Upper lobe of right lung (tissue), 1 donor: ENCODE results near the gene EFNB1. TPM values are rescaled to one million over a fixed set of nuclear protein-coding genes. Genes with fewer than 3 reads are reported as not detected.

ENCODE experiments used
- ATAC-seq: fragments of 200-7000 bp; cut with Tn5 transposase; one replicate; pipeline ENCODE4 v1.9.1; 2020; ENCODE audit warnings: mild to moderate bottlenecking, moderate library complexity
- DNase-seq: peaks from one replicate; pipeline ENCODE4 v3.0.0-alpha.2; 2020
- H3K27ac ChIP-seq: fragments of 200-600 bp; one replicate; pipeline ENCODE4 v1.8.0; 2022
- H3K27me3 ChIP-seq: fragments of 200-600 bp; one replicate; pipeline ENCODE4 v1.8.0; 2022; ENCODE audit warnings: mild to moderate bottlenecking
- H3K36me3 ChIP-seq: fragments of 200-600 bp; one replicate; pipeline ENCODE4 v1.8.0; 2022
- H3K4me1 ChIP-seq: fragments of 200-600 bp; one replicate; pipeline ENCODE4 v1.8.0; 2022
- H3K4me3 ChIP-seq: fragments of 200-600 bp; one replicate; pipeline ENCODE4 v1.8.0; 2022; ENCODE audit warnings: mild to moderate bottlenecking
- H3K9me3 ChIP-seq: fragments of 200-600 bp; one replicate; pipeline ENCODE4 v1.8.0; 2022
- intact Hi-C: fragments of 100-400 bp; cut with DNase I; formaldehyde crosslinking; loops from one replicate; pipeline ENCODE4 v1.11.0; 2022
- total RNA-seq: library from RNA; stranded (reverse); fragmentation: NEBNext Ultra II Directional; extraction: Animal tissue kit (Norgen Biotek cat#: 25700); gene quantifications from one replicate; pipeline ENCODE4 v1.2.1, GENCODE V29; 2021
- TF ChIP-seq, protein P1 (sequence below): fragments of 200-600 bp; IDR thresholded peaks from one replicate; pipeline ENCODE4 v1.8.0; 2022; ENCODE audit warnings: antibody characterized with exemption
- donor health status: DM: no; HTN: yes; CAD: no; lungs with severe emphysema.

EFNB1 gene
- total RNA-seq, 1 donor from 2014 or later, result 29.0 TPM

DNA sequence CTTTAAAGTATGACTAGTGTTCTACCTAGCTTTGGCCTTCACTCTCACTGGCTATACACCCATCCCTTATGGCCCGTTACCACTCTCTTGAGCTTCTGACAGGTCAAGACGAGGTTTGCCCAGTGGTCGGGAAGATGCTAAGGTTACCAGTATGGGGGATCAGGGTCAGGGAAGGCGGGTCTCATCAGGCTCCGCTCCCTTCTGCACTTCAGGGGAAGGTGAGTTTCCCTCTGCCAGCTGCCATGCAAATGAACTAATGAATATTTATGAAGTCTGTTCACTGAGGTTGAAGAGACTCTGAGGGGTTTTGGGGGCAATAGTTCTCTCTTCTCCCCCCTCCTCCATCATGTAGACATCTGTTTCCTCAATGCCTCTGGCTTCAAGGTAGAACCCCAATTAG, 6.6 kb downstream of the EFNB1 start:
- TF ChIP-seq, protein P1, sequence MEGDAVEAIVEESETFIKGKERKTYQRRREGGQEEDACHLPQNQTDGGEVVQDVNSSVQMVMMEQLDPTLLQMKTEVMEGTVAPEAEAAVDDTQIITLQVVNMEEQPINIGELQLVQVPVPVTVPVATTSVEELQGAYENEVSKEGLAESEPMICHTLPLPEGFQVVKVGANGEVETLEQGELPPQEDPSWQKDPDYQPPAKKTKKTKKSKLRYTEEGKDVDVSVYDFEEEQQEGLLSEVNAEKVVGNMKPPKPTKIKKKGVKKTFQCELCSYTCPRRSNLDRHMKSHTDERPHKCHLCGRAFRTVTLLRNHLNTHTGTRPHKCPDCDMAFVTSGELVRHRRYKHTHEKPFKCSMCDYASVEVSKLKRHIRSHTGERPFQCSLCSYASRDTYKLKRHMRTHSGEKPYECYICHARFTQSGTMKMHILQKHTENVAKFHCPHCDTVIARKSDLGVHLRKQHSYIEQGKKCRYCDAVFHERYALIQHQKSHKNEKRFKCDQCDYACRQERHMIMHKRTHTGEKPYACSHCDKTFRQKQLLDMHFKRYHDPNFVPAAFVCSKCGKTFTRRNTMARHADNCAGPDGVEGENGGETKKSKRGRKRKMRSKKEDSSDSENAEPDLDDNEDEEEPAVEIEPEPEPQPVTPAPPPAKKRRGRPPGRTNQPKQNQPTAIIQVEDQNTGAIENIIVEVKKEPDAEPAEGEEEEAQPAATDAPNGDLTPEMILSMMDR, result no peak

DNA sequence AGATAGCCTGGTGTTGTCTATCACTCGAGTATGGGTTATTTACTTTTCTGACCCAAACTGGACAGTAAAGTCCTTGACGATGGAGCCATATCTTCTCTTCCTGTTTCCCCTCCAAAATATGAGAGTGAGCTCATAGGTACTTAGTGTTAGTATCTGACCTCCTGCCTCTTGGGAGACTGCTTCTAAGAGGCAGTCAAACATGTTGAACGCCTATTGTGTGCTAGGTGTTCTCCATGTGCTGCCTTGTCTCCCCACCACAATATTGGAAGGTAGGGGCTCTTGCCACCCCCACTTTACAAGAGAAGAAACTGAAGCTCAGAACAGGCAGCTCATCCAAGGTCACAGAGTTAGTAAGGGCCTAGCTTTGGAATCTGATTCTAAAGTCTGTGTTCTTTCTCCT, 8.3 kb downstream of the EFNB1 start:
- intact Hi-C loops, result no loop called here
- DNase-seq, result no peak

More for the DNA sequence above, 6.6 kb downstream of the EFNB1 start:
- DNase-seq (no peak), ATAC-seq (no peak)
- no peaks in the 10 kb centered on the region for H3K4me1 ChIP-seq
- H3K9me3 ChIP-seq, result no peaks in the 10 kb centered on the region
- H3K27me3 ChIP-seq, result no peaks in the 10 kb centered on the region
- no peaks in the 10 kb centered on the region for H3K36me3 ChIP-seq
- intact Hi-C loops, result no loop called here
- H3K4me3 ChIP-seq, result no peak overlapping the region
- H3K27ac ChIP-seq, result no peak overlapping the region

DNA sequence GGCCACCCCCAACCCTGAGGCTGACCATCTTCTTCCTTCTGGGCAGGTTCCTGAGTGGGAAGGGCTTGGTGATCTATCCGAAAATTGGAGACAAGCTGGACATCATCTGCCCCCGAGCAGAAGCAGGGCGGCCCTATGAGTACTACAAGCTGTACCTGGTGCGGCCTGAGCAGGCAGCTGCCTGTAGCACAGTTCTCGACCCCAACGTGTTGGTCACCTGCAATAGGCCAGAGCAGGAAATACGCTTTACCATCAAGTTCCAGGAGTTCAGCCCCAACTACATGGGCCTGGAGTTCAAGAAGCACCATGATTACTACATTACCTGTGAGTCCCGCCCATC, 9.7 kb downstream of the EFNB1 start:
- Histone ChIP-seq H3K4me3 (no peak overlapping the region), H3K27me3 (no peaks in the 10 kb centered on the region), H3K4me1 (peaks cover 4% of the 10 kb centered on the region), H3K36me3 (no peaks in the 10 kb centered on the region), H3K9me3 (no peaks in the 10 kb centered on the region), H3K27ac (no peak overlapping the region)
- ATAC-seq (no peak), DNase-seq (no peak)
- intact Hi-C loops, result no loop called here
- TF ChIP-seq, protein P1, result no peak

More for the DNA sequence above, 8.3 kb downstream of the EFNB1 start:
- Histone ChIP-seq H3K36me3 (no peaks in the 10 kb centered on the region), H3K4me3 (no peak overlapping the region), H3K27me3 (no peaks in the 10 kb centered on the region), H3K4me1 (peaks cover under 1% of the 10 kb centered on the region), H3K27ac (no peak overlapping the region), H3K9me3 (no peaks in the 10 kb centered on the region)
- no peak for ATAC-seq
- TF ChIP-seq, protein P1, result no peak

DNA sequence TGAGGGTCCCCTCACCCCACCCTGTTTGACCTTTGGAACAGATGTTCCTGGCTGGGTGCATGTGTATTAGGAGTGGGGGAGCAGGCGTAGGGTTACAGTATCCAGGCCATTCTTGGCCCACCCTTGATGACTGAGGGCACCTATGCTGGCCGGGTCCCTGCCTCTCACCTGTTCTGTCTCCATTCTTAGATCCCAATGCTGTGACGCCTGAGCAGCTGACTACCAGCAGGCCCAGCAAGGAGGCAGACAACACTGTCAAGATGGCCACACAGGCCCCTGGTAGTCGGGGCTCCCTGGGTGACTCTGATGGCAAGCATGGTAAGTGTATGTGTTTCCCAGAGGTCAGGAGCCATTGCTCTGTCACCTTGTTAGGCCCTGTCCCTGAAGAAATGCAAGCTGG, 10.9 kb downstream of the EFNB1 start:
- ATAC-seq, result no peak
- DNase-seq, result no peak
- no peak overlapping the region for H3K27ac ChIP-seq
- no peaks in the 10 kb centered on the region for H3K27me3 ChIP-seq
- H3K9me3 ChIP-seq, result no peaks in the 10 kb centered on the region
- no peaks in the 10 kb centered on the region for H3K36me3 ChIP-seq
- no peak overlapping the region for H3K4me3 ChIP-seq
- peaks cover 4% of the 10 kb centered on the region for H3K4me1 ChIP-seq
- intact Hi-C loops, result no loop called here
- TF ChIP-seq, protein P1, result no peak

DNA sequence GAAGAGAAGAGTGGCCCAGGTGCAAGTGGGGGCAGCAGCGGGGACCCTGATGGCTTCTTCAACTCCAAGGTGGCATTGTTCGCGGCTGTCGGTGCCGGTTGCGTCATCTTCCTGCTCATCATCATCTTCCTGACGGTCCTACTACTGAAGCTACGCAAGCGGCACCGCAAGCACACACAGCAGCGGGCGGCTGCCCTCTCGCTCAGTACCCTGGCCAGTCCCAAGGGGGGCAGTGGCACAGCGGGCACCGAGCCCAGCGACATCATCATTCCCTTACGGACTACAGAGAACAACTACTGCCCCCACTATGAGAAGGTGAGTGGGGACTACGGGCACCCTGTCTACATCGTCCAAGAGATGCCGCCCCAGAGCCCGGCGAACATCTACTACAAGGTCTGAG, 11.4 kb downstream of the EFNB1 start:
- ATAC-seq (no peak), DNase-seq (no peak)
- peaks cover 4% of the 10 kb centered on the region for H3K4me1 ChIP-seq
- TF ChIP-seq, protein P1, result no peak
- intact Hi-C loops, result no loop called here
- H3K27ac ChIP-seq, result no peak overlapping the region
- H3K9me3 ChIP-seq, result no peaks in the 10 kb centered on the region
- H3K27me3 ChIP-seq, result no peaks in the 10 kb centered on the region
- no peaks in the 10 kb centered on the region for H3K36me3 ChIP-seq
- no peak overlapping the region for H3K4me3 ChIP-seq

DNA sequence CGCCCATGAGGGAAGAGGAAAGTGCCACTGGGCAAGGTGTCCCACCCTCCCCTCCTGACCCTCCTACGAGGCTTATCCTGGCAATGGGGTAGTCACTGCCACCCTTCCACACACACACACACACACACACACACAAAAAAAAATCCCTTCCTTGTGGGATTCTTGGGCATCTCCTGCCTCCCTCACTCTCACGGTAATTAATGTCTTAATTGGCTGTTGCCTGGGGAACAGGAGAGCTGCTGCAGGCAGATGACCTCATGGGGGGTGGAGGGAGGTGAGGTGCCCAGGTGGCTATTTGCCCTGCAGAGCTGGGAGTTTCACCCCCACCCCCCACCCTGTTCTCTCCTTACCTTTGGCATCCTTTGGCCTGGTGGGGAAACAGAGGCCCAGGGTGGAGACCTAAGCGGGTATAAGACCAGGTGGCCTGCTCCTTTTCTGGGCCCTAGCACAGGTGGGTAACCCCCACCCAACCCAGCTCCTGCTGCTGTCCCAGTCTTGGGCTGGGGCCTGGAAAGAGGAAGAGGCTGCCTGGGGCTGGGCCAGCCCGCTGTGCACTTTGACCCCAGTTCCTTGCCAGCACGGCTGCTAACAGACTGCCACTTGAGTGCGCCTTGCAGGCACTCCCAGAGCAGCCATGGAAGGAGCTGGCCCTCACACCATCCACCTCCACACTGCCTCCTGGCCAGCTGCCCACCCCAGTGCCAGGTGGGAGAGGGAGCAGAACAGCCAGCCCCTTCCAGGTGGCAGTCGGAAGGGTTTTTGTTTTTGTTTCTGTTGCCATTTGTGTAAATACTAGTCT, 12.6 kb downstream of the EFNB1 start:
- ATAC-seq, result peak; percentile 55
- Histone ChIP-seq H3K4me1 (peaks cover 4% of the 10 kb centered on the region), H3K9me3 (no peaks in the 10 kb centered on the region), H3K36me3 (no peaks in the 10 kb centered on the region), H3K4me3 (no peak overlapping the region), H3K27me3 (no peaks in the 10 kb centered on the region), H3K27ac (no peak overlapping the region)
- no peak for DNase-seq
- TF ChIP-seq, protein P1, result no peak
- intact Hi-C loops, result no loop called here
